ENCODE measurements around the gene GRM7.

GRM7 gene

GRCh38 chr3:6985848-6986247 lies 124.9 kb downstream of the GRM7 start:
- DNase-seq = no peak

GRCh38 chr3:6989608-6990291 lies 128.8 kb downstream of the GRM7 start:
- DNase-seq = no peak

- DNase-seq = no peak
Measured at GRCh38 chr3:6994081-6994668, 133.3 kb downstream of the GRM7 start.

- DNase-seq = no peak
Measured at GRCh38 chr3:7000501-7000900, 139.6 kb downstream of the GRM7 start.

GRCh38 chr3:7001370-7001769 lies 140.5 kb downstream of the GRM7 start:
- DNase-seq = no peak

GRCh38 chr3:7015683-7016440 lies 154.9 kb downstream of the GRM7 start:
- no peak for DNase-seq

GRCh38 chr3:7025581-7026300 lies 164.8 kb downstream of the GRM7 start:
- no peak for DNase-seq

- no peak for DNase-seq
Measured at GRCh38 chr3:7029562-7029961, 168.6 kb downstream of the GRM7 start.

GRCh38 chr3:7038394-7038793 lies 177.5 kb downstream of the GRM7 start:
- DNase-seq = no peak

GRCh38 chr3:7062714-7063113 lies 201.8 kb downstream of the GRM7 start:
- no peak for DNase-seq

- no peak for DNase-seq
Measured at GRCh38 chr3:7070461-7070860, 209.5 kb downstream of the GRM7 start.

- DNase-seq = no peak
Measured at GRCh38 chr3:7074217-7074616, 213.3 kb downstream of the GRM7 start.

GRCh38 chr3:7075117-7075516 lies 214.2 kb downstream of the GRM7 start:
- DNase-seq = no peak

- DNase-seq = no peak
Measured at GRCh38 chr3:7075901-7076300, 215.0 kb downstream of the GRM7 start.

GRCh38 chr3:7082244-7082643 lies 221.3 kb downstream of the GRM7 start:
- no peak for DNase-seq

- DNase-seq = no peak
Measured at GRCh38 chr3:7086417-7086816, 225.5 kb downstream of the GRM7 start.

GRCh38 chr3:7095116-7095515 lies 234.2 kb downstream of the GRM7 start:
- no peak for DNase-seq

- no peak for DNase-seq
Measured at GRCh38 chr3:7100136-7100535, 239.2 kb downstream of the GRM7 start.

GRCh38 chr3:7106635-7107034 lies 245.7 kb downstream of the GRM7 start:
- DNase-seq = no peak

GRCh38 chr3:7112523-7113056 lies 251.7 kb downstream of the GRM7 start:
- no peak for DNase-seq

- no peak for DNase-seq
Measured at GRCh38 chr3:7144697-7145308, 283.9 kb downstream of the GRM7 start.

- no peak for DNase-seq
Measured at GRCh38 chr3:7146529-7146928, 285.6 kb downstream of the GRM7 start.

- DNase-seq = no peak
Measured at GRCh38 chr3:7158516-7158915, 297.6 kb downstream of the GRM7 start.

Data from activated CD8-positive, alpha-beta memory T cell treated with anti-CD3 and anti-CD28 coated beads for 24 hours (primary cell).